SK-N-SH (cell line): ENCODE measurements around the gene AGAP1. TPM values are rescaled to one million over a fixed set of nuclear protein-coding genes. Genes with fewer than 3 reads are reported as not detected.

Experiments
- CTCF ChIA-PET: fragments of 300-600, 350-600 bp; formaldehyde crosslinking; extraction: SDS; loops from one replicate; lab custom pipeline; 2021; lab: Yijun Ruan, JAX
- POLR2A ChIA-PET: fragments of 350-600 bp; sonication (Branson Sonifier 250); formaldehyde crosslinking; extraction: SDS; loops from one replicate; lab custom pipeline; 2020; ENCODE audit warnings: antibody characterized with exemption, inconsistent platforms; lab: Yijun Ruan, JAX
- DNase-seq: peaks from one replicate; pipeline ENCODE4 v3.0.0; 2012
- H2AFZ ChIP-seq: fragments of 200-600 bp; sonication (generic); 2 replicates; pipeline ENCODE4 v1.8.1; 2016; ENCODE audit warnings: antibody characterized with exemption, mild to moderate bottlenecking, low read depth
- H3F3A ChIP-seq: fragments of 200-600 bp; sonication (generic); replicated peaks from 2 replicates; pipeline ENCODE3; 2016; ENCODE audit warnings: antibody characterized with exemption, mild to moderate bottlenecking; ENCODE audit not compliant: insufficient read depth
- H3K27ac ChIP-seq, 2 experiments: fragments of 200-500 bp in 1 of 2; fragments of 200-600 bp in 1 of 2; sonication (Bioruptor generic) in 1 of 2; sonication (generic), shearing (Covaris generic) in 1 of 2; 2 replicates each; pipeline versions ENCODE4 v1.5.1 to v1.6.1; 2014 to 2016; ENCODE audit warnings: low read depth in 2 of 2, inconsistent platforms in 1 of 2, low read length in 1 of 2, mild to moderate bottlenecking in 1 of 2, mixed read lengths in 1 of 2
- H3K27me3 ChIP-seq: fragments of 200-600 bp; sonication (generic), shearing (Covaris generic); 2 replicates; pipeline ENCODE4 v1.6.1; 2016; ENCODE audit warnings: mixed run types; ENCODE audit not compliant: insufficient read depth
- H3K36me3 ChIP-seq, 2 experiments: fragments of 200-500 bp in 1 of 2; fragments of 200-600 bp in 1 of 2; sonication (Bioruptor generic) in 1 of 2; sonication (generic) in 1 of 2; replicated peaks in 1 of 2; 2 replicates each; pipeline versions ENCODE3 to v1.5.1; 2014 to 2016; ENCODE audit warnings: low read length in 1 of 2, mild to moderate bottlenecking in 1 of 2; ENCODE audit not compliant: insufficient read depth in 2 of 2, control insufficient read depth in 1 of 2
- H3K4me1 ChIP-seq, 2 experiments: fragments of 200-500 bp in 1 of 2; fragments of 200-600 bp in 1 of 2; sonication (Bioruptor generic) in 1 of 2; sonication (generic), shearing (Covaris generic) in 1 of 2; 2 replicates each; pipeline versions ENCODE4 v1.5.1 to v1.6.1; 2014 to 2016; ENCODE audit warnings: low read depth in 1 of 2, low read length in 1 of 2, mixed run types in 1 of 2; ENCODE audit not compliant: insufficient read depth in 2 of 2, control insufficient read depth in 1 of 2
- H3K4me2 ChIP-seq: fragments of 200-600 bp; sonication (generic), shearing (Covaris generic); 2 replicates; pipeline ENCODE4 v1.6.1; 2017; ENCODE audit warnings: mixed run types
- H3K4me3 ChIP-seq, 2 experiments: fragments of 200-500 bp in 1 of 2; fragments of 200-600 bp in 1 of 2; sonication (Bioruptor generic) in 1 of 2; sonication (generic), shearing (Covaris generic) in 1 of 2; 2 replicates each; pipeline versions ENCODE4 v1.5.1 to v1.8.1; 2014 to 2016; ENCODE audit warnings: low read depth in 2 of 2, inconsistent platforms in 1 of 2, low read length in 1 of 2, mild to moderate bottlenecking in 1 of 2, mixed read lengths in 1 of 2, moderate library complexity in 1 of 2
- H3K79me2 ChIP-seq: fragments of 200-600 bp; sonication (generic); 2 replicates; pipeline ENCODE4 v1.8.1; 2017; ENCODE audit warnings: mild to moderate bottlenecking; ENCODE audit not compliant: insufficient read depth
- H3K9ac ChIP-seq: fragments of 200-600 bp; sonication (generic); 2 replicates; pipeline ENCODE4 v1.6.1; 2017; ENCODE audit warnings: mixed run types
- H3K9me2 ChIP-seq: fragments of 200-600 bp; sonication (generic); 2 replicates; pipeline ENCODE4 v1.6.1; 2017; ENCODE audit warnings: mixed run types
- H3K9me3 ChIP-seq: fragments of 200-600 bp; sonication (generic); 2 replicates; pipeline ENCODE4 v1.6.1; 2017; ENCODE audit warnings: mixed run types, mild to moderate bottlenecking, moderate library complexity
- H4K20me1 ChIP-seq: fragments of 200-600 bp; sonication (generic); 2 replicates; pipeline ENCODE4 v1.6.1; 2017; ENCODE audit warnings: mild to moderate bottlenecking, mixed run types; ENCODE audit not compliant: insufficient read depth
- EP300 ChIP-seq, 2 experiments: IDR thresholded peaks; 2 replicates each; pipeline versions ENCODE4 v1.4.0 to v1.6.1; 2012; ENCODE audit warnings: borderline replicate concordance in 1 of 2, low read depth in 1 of 2, low read length in 1 of 2
- GABPA ChIP-seq: IDR thresholded peaks from 2 replicates; pipeline ENCODE4 v1.4.0; 2012; ENCODE audit warnings: low read depth, mild to moderate bottlenecking
- GATA2 ChIP-seq: sonication (generic); formaldehyde crosslinking; IDR thresholded peaks from 2 replicates; pipeline ENCODE4 v1.5.0; 2020; ENCODE audit warnings: mild to moderate bottlenecking, missing genetic modification reagents
- MEF2A ChIP-seq: IDR thresholded peaks from 2 replicates; pipeline ENCODE4 v1.4.0; 2012; ENCODE audit warnings: low read depth, borderline replicate concordance
- NRF1 ChIP-seq: IDR thresholded peaks from 2 replicates; pipeline ENCODE4 v1.6.1; 2012; ENCODE audit warnings: low read depth, mild to moderate bottlenecking, low read length
- POLR2AphosphoS5 ChIP-seq: IDR thresholded peaks from 2 replicates; pipeline ENCODE4 v1.6.1; 2012; ENCODE audit warnings: low read depth, low read length
- RCOR1 ChIP-seq: fragments of 150-350 bp; IDR thresholded peaks from 2 replicates; pipeline ENCODE4 v1.6.1; 2017; ENCODE audit warnings: antibody characterized with exemption, low read length
- REST ChIP-seq: IDR thresholded peaks from 2 replicates; pipeline ENCODE4 v1.6.1; 2012; ENCODE audit warnings: mild to moderate bottlenecking, low read depth, low read length, moderate library complexity
- RFX5 ChIP-seq: IDR thresholded peaks from 2 replicates; pipeline ENCODE4 v1.6.1; 2012; ENCODE audit warnings: mild to moderate bottlenecking, improper control_type of control experiment, low read length
- SMC3 ChIP-seq: IDR thresholded peaks from 2 replicates; pipeline ENCODE4 v1.6.1; 2012; ENCODE audit warnings: low read depth, low read length, improper control_type of control experiment
- TCF12 ChIP-seq: IDR thresholded peaks from 2 replicates; pipeline ENCODE4 v1.4.0; 2012
- TEAD4 ChIP-seq: IDR thresholded peaks from 2 replicates; pipeline ENCODE4 v1.4.0; 2012; ENCODE audit warnings: mild to moderate bottlenecking, borderline replicate concordance; ENCODE audit not compliant: insufficient read depth
- YY1 ChIP-seq: IDR thresholded peaks from 2 replicates; pipeline ENCODE4 v1.4.0; 2012; ENCODE audit warnings: low read depth, mild to moderate bottlenecking
- WGBS: methylation state at CpG from one replicate; pipeline ENCODE4 v1.1.6; 2017; ENCODE audit warnings: low lambda C conversion rate; 5-methylcytosine and 5-hydroxymethylcytosine counted together
- polyA plus RNA-seq, 3 experiments: library from polyadenylated mRNA; depleted of rRNA; stranded (reverse); fragments of >200 nt; gene quantifications; 2 replicates each; pipeline ENCODE4 v1.2.3, GENCODE V29; 2012
- TF ChIP-seq, protein P1 (sequence below): IDR thresholded peaks from 2 replicates; pipeline ENCODE4; 2012
- TF ChIP-seq, protein P2 (sequence below): fragments of 200-600 bp; sonication (generic); IDR thresholded peaks from 2 replicates; pipeline ENCODE4 v1.6.1; 2017; ENCODE audit warnings: antibody characterized with exemption, mild to moderate bottlenecking, moderate library complexity

The AGAP1 gene
- polyA plus RNA-seq, 1 of the 3 experiments (the other 2 are of a cell fraction): 8.8 TPM

DNA sequence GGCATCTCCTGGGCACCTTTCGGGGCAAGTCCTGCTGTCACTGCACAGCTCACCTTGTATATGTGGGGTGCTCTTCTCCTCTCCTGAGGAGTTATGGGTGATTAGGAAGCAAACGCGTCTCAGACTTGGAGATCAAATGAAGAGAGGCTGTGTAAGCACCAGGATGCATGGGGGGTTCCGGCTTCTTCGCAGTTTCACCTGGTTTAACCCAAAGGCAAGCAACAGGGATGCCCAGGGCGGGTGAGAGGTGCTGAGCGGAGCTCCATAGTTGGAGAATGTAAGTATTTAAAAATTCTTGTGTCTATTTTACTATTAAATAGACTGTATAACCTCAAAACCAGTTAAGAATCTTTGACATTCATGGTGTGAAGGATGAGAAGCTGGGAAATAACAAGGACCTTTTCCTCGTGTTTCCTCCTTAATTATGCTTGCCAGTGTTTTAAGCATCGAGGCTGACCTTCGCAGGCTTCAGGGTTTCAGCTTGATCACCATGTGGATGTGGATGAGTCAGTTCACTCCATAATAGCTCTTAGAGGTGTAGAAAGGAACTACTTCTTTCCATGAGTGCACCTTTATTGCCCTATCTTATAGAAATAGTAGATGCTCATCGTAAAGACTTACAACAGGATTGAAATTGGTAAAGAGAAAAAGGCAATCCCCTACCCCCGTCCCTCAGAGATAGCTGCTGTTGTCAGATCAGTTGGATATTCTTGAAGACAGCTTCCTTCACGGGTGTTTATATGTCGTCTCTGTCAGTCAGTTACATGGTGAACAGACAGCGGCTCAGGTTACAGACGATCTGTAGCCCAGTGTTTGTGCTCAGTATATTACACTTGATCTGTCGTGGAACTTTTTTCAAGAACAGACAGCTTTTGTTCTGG, 201.1 kb downstream of the AGAP1 start:
- Histone ChIP-seq H3K79me2 (peaks cover 21% of the 10 kb centered on the region; the same call in 1 of the 2 replicates), H3K4me3 (no peak overlapping the region), H3K36me3 (no peaks in the 10 kb centered on the region), H3K4me2 (no peak overlapping the region), H3K27ac (no peak overlapping the region), H3F3A (no peaks in the 10 kb centered on the region), H4K20me1 (peaks cover 27% of the 10 kb centered on the region), H2AFZ (no peak overlapping the region), H3K27me3 (no peaks in the 10 kb centered on the region), H3K4me1 (peaks cover 0 to 9% of the 10 kb centered on the region in 2 experiments; a peak in 1 of 4 replicates), H3K9me3 (no peaks in the 10 kb centered on the region), H3K9me2 (no peaks in the 10 kb centered on the region), H3K9ac (no peak overlapping the region)
- no peak for DNase-seq
- 97% methylated on average over 17 of the region's 17 CpGs for WGBS
- ChIA-PET POLR2A (interaction anchor here (0.5 kb wide), 1 partner anchor 88 kb away, joined by 4 read pairs; no protein-coding TSS in a partner anchor), CTCF (interaction anchor here (1.1 to 1.7 kb wide), 5 partner anchors 8 to 99 kb away, joined by 3 to 5 read pairs (median 4); no protein-coding TSS in a partner anchor)
- TF ChIP-seq SMC3 (no peak), MEF2A (no peak), TEAD4 (no peak), TCF12 (no peak), GATA2 (CRISPR knock-in tag) (no peak), RFX5 (no peak), EP300 (IDR thresholded peaks at IDR 0.05; ENCODE audit: borderline replicate concordance in 1 of 2, low read depth in 1 of 2, low read length in 1 of 2) (no peak), GABPA (no peak), REST (no peak), NRF1 (no peak), POLR2AphosphoS5 (no peak), RCOR1 (no peak), YY1 (no peak)
- TF ChIP-seq, protein P1, sequence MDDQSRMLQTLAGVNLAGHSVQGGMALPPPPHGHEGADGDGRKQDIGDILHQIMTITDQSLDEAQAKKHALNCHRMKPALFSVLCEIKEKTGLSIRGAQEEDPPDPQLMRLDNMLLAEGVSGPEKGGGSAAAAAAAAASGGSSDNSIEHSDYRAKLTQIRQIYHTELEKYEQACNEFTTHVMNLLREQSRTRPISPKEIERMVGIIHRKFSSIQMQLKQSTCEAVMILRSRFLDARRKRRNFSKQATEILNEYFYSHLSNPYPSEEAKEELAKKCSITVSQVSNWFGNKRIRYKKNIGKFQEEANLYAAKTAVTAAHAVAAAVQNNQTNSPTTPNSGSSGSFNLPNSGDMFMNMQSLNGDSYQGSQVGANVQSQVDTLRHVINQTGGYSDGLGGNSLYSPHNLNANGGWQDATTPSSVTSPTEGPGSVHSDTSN: no peak
- TF ChIP-seq, protein P2, sequence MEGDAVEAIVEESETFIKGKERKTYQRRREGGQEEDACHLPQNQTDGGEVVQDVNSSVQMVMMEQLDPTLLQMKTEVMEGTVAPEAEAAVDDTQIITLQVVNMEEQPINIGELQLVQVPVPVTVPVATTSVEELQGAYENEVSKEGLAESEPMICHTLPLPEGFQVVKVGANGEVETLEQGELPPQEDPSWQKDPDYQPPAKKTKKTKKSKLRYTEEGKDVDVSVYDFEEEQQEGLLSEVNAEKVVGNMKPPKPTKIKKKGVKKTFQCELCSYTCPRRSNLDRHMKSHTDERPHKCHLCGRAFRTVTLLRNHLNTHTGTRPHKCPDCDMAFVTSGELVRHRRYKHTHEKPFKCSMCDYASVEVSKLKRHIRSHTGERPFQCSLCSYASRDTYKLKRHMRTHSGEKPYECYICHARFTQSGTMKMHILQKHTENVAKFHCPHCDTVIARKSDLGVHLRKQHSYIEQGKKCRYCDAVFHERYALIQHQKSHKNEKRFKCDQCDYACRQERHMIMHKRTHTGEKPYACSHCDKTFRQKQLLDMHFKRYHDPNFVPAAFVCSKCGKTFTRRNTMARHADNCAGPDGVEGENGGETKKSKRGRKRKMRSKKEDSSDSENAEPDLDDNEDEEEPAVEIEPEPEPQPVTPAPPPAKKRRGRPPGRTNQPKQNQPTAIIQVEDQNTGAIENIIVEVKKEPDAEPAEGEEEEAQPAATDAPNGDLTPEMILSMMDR: no peak
